Measurements from ENCODE around the gene CCL22. TPM values are rescaled to one million over a fixed set of nuclear protein-coding genes. Genes with fewer than 3 reads are reported as not detected.

The CCL22 gene
- total RNA-seq, 2 donors from 2014 or later, result 0.24 to 1.7 TPM

DNA sequence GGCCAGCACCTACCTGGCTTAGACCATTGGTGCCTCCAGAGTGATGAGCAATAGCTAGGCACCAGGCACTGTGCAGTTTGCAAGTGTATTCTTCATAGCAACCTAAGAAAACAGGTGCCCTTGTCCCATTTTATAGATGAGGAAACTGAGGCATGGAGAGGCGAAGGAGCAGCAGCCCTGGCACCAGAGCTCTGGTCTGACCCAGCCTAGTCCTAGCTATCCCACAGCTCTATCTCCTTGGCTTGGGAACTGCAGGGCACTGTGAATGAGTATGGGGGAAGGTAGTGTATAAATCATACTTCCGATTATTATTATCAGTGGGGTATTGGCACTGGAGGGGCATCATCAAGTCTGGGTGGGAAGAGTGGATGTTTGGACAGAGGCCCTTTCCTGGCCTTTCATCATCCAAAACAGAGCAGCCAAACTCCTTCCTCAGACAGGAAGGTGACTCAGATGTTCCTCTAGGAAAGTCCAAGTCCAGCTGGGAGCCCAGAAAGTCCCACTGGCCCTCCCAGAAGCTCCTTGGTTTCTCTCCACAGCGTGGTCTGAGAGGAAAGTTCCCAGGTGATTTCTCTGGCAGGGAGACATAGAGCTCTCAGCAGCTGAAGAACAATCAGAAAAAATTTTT is 42.1 kb upstream of the CCL22 start:
- Histone ChIP-seq H3K4me1 (no peaks in the 10 kb centered on the region), H3K4me3 (no peak overlapping the region), H3K9ac (ENCODE audit: low read depth in 2 of 2, low read length in 2 of 2) (no peak overlapping the region), H3K9me3 (no peaks in the 10 kb centered on the region), H3K27me3 (no peaks in the 10 kb centered on the region), H3K36me3 (no peaks in the 10 kb centered on the region), H3K27ac (peak overlapping the region; percentile 28)
- no peak for TF ChIP-seq CTCF (IDR thresholded peaks at IDR 0.05)
- no peak for DNase-seq
- intact Hi-C loops (cut with DNase I), result no loop called here

DNA sequence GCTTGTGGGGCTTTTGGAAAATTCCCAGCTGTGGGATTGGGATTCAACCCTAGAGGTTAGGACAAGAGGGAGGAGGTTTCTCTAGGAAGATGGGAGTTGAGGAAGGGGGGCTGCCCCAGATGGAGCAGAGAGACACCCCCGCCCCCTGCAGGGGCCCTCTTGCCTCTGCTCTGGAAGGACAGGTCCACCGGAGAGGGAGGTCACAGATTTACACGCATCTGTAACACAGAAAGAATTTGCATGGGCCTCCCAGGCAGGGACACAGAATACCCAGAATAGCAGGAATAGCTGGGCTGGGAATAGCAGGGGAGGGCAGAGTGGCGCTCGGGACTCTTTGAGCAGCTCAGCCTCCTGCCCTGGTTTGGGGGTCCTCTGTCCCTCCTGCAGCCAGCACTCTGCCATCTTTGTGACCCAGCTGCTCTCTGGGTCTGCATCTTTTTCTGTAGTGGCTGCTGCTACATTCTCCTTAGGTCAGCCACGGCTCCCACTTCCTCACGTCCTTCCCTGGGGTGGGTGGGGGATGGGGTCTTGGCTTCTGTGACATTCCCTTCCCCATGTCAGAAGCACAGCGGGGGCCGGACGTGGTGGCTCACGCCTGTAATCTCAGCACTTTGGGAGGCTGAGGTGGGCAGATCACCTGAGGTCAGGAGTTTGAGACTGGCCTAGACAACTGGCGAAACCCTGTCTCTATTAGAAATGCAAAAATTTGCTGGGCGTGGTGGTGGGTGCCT is 40.2 kb upstream of the CCL22 start:
- Histone ChIP-seq H3K9me3 (no peaks in the 10 kb centered on the region), H3K27ac (no peak overlapping the region), H3K4me3 (no peak overlapping the region), H3K9ac (ENCODE audit: low read depth in 2 of 2, low read length in 2 of 2) (no peak overlapping the region), H3K27me3 (no peaks in the 10 kb centered on the region), H3K4me1 (no peaks in the 10 kb centered on the region), H3K36me3 (no peaks in the 10 kb centered on the region)
- intact Hi-C loops (cut with DNase I), result no loop called here
- no peak for TF ChIP-seq CTCF (IDR thresholded peaks at IDR 0.05)
- no peak for DNase-seq

- Histone ChIP-seq H3K9me3 (no peaks in the 10 kb centered on the region), H3K27ac (no peak overlapping the region), H3K4me3 (no peak overlapping the region), H3K4me1 (no peaks in the 10 kb centered on the region), H3K27me3 (no peaks in the 10 kb centered on the region), H3K9ac (ENCODE audit: low read depth in 2 of 2, low read length in 2 of 2) (no peak overlapping the region), H3K36me3 (no peaks in the 10 kb centered on the region)
- intact Hi-C loops (cut with DNase I), result no loop called here
- TF ChIP-seq CTCF (IDR thresholded peaks at IDR 0.05), result no peak
- no peak for DNase-seq
These were observed 38.9 kb upstream of the CCL22 start for GRCh38 chr16:57319646-57320045.

- Histone ChIP-seq H3K27me3 (no peaks in the 10 kb centered on the region), H3K36me3 (no peaks in the 10 kb centered on the region), H3K9me3 (no peaks in the 10 kb centered on the region), H3K27ac (no peak overlapping the region), H3K4me1 (no peaks in the 10 kb centered on the region), H3K9ac (ENCODE audit: low read depth in 2 of 2, low read length in 2 of 2) (no peak overlapping the region), H3K4me3 (no peak overlapping the region)
- TF ChIP-seq CTCF (IDR thresholded peaks at IDR 0.05), result no peak
- DNase-seq, result no peak
- intact Hi-C loops (cut with DNase I), result no loop called here
These were observed 33.8 kb upstream of the CCL22 start for GRCh38 chr16:57324749-57325148.

- intact Hi-C loops (cut with DNase I), result no loop called here
- no peak overlapping the region for H3K27ac ChIP-seq
- H3K4me1 ChIP-seq, result no peaks in the 10 kb centered on the region
- DNase-seq, result no peak
- no peaks in the 10 kb centered on the region for H3K36me3 ChIP-seq
- H3K9me3 ChIP-seq, result no peaks in the 10 kb centered on the region
- no peak for TF ChIP-seq CTCF (IDR thresholded peaks at IDR 0.05)
- no peaks in the 10 kb centered on the region for H3K27me3 ChIP-seq
- no peak overlapping the region for H3K9ac ChIP-seq (ENCODE audit: low read depth in 2 of 2, low read length in 2 of 2)
- no peak overlapping the region for H3K4me3 ChIP-seq
These were observed 33.1 kb upstream of the CCL22 start for GRCh38 chr16:57325458-57325857.
